SH-SY5Y (cell line): Measurements from ENCODE around the gene TSPAN5.

Source experiments
- GATA2 ChIP-seq: IDR thresholded peaks from 2 replicates; pipeline ENCODE4 v1.6.1; 2011; ENCODE audit warnings: mild to moderate bottlenecking, low read depth, low read length
- GATA3 ChIP-seq: IDR thresholded peaks from 2 replicates; pipeline ENCODE4 v1.6.1; 2011; ENCODE audit warnings: low read depth, mild to moderate bottlenecking, low read length, moderate library complexity

DNA sequence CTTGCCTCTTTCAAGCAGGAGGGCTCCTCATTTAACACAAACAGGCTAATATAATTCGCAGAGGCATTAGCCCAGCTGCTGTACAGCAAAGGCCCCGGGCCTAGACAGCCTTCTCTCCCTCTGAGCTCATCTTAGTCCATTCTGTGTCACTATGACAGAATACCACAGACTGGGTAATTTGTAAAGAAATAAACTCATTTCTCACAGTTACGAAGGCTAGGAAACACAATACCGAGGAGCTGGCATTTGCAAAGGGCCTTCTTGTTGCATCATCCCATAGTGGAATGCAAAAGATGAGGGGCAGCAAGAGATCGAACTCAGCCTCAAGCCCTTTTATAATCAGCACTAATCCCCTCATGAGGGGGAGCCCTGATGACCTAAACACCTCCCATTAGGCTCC is 48.5 kb downstream of the TSPAN5 start:
- no peak for TF ChIP-seq GATA3
- TF ChIP-seq GATA2, result no peak
